ENCODE measurements around the gene AZU1.

Gene AZU1

GRCh38 chr19:827710-828321, at the start of gene AZU1:
Gene AZU1 (plus strand): TSS chr19:827837. CDS start chr19:827847, 10 bp downstream.
- no peak for DNase-seq

- DNase-seq = no peak
Observed at GRCh38 chr19:778910-779653, 48.6 kb upstream of the AZU1 start.

- no peak for DNase-seq
Observed at GRCh38 chr19:780935-781334, 46.7 kb upstream of the AZU1 start.

GRCh38 chr19:781800-782184, 45.8 kb upstream of the AZU1 start:
- no peak for DNase-seq

- DNase-seq = no peak
Observed at GRCh38 chr19:782185-782877, 45.3 kb upstream of the AZU1 start.

GRCh38 chr19:782878-783668, 44.6 kb upstream of the AZU1 start:
- DNase-seq = no peak

- DNase-seq = no peak
Observed at GRCh38 chr19:784541-784940, 43.1 kb upstream of the AZU1 start.

GRCh38 chr19:787536-787935, 40.1 kb upstream of the AZU1 start:
- no peak for DNase-seq

GRCh38 chr19:788686-788982, 39.0 kb upstream of the AZU1 start:
- no peak for DNase-seq

GRCh38 chr19:788983-789700, 38.5 kb upstream of the AZU1 start:
- no peak for DNase-seq

GRCh38 chr19:789701-790060, 38.0 kb upstream of the AZU1 start:
- no peak for DNase-seq

- DNase-seq = no peak
Observed at GRCh38 chr19:791007-791566, 36.5 kb upstream of the AZU1 start.

- DNase-seq = no peak
Observed at GRCh38 chr19:791567-792305, 35.9 kb upstream of the AZU1 start.

- DNase-seq = no peak
Observed at GRCh38 chr19:792306-792885, 35.2 kb upstream of the AZU1 start.

- DNase-seq = no peak
Observed at GRCh38 chr19:793806-794205, 33.8 kb upstream of the AZU1 start.

GRCh38 chr19:795073-795611, 32.5 kb upstream of the AZU1 start:
- DNase-seq = no peak

GRCh38 chr19:795691-796581, 31.7 kb upstream of the AZU1 start:
- no peak for DNase-seq

- peak; percentile 100 for DNase-seq
Observed at GRCh38 chr19:796692-797527, 30.7 kb upstream of the AZU1 start, which contains the start of gene PTBP1. Gene PTBP1 (plus strand): TSS chr19:797452. CDS start chr19:797498, 46 bp downstream.

Measured in NCI-H1048 (cell line).